ENCODE measurements around the gene PSMB9.

PSMB9 gene

GRCh38 chr6:32855467-32856174, 1.6 kb downstream of the PSMB9 start:
- H3K27me3 ChIP-seq (ENCODE audit: insufficient read depth, poor library complexity, severe bottlenecking), result no peaks in the 10 kb centered on the region
- no peak for TF ChIP-seq CTCF (IDR thresholded peaks at IDR 0.05; ENCODE audit: poor library complexity, severe bottlenecking)
- no peak for ATAC-seq (ENCODE audit: low read depth)
- peaks cover 12% of the 10 kb centered on the region for H3K36me3 ChIP-seq (ENCODE audit: low read depth)
- no peak for DNase-seq (ENCODE audit: low spot score)
- peaks cover under 1% of the 10 kb centered on the region for H3K9me3 ChIP-seq (ENCODE audit: severe bottlenecking)
- peaks cover under 1% of the 10 kb centered on the region for H3K4me1 ChIP-seq (ENCODE audit: insufficient read depth, poor library complexity, severe bottlenecking)
- H3K4me3 ChIP-seq (ENCODE audit: severe bottlenecking), result no peak overlapping the region
- no peak overlapping the region for H3K27ac ChIP-seq (ENCODE audit: poor library complexity, severe bottlenecking)

GRCh38 chr6:32857156-32857891, 3.3 kb downstream of the PSMB9 start:
- no peak for TF ChIP-seq CTCF (IDR thresholded peaks at IDR 0.05; ENCODE audit: poor library complexity, severe bottlenecking)
- Histone ChIP-seq H3K9me3 (ENCODE audit: severe bottlenecking) (peaks cover 2% of the 10 kb centered on the region), H3K27ac (ENCODE audit: poor library complexity, severe bottlenecking) (no peak overlapping the region), H3K27me3 (ENCODE audit: insufficient read depth, poor library complexity, severe bottlenecking) (no peaks in the 10 kb centered on the region), H3K4me3 (ENCODE audit: severe bottlenecking) (no peak overlapping the region), H3K36me3 (ENCODE audit: low read depth) (no peaks in the 10 kb centered on the region; the same call in 1 of the 2 replicates), H3K4me1 (ENCODE audit: insufficient read depth, poor library complexity, severe bottlenecking) (peaks cover 13% of the 10 kb centered on the region)
- ATAC-seq (ENCODE audit: low read depth), result no peak
- no peak for DNase-seq (ENCODE audit: low spot score)

- ATAC-seq (ENCODE audit: low read depth) (no peak), DNase-seq (ENCODE audit: low spot score) (no peak)
- Histone ChIP-seq H3K9me3 (ENCODE audit: severe bottlenecking) (peaks cover 2% of the 10 kb centered on the region), H3K4me3 (ENCODE audit: severe bottlenecking) (no peak overlapping the region), H3K27me3 (ENCODE audit: insufficient read depth, poor library complexity, severe bottlenecking) (no peaks in the 10 kb centered on the region), H3K4me1 (ENCODE audit: insufficient read depth, poor library complexity, severe bottlenecking) (peaks cover 13% of the 10 kb centered on the region), H3K36me3 (ENCODE audit: low read depth) (no peaks in the 10 kb centered on the region; the same call in 1 of the 2 replicates), H3K27ac (ENCODE audit: poor library complexity, severe bottlenecking) (no peak overlapping the region)
- no peak for TF ChIP-seq CTCF (IDR thresholded peaks at IDR 0.05; ENCODE audit: poor library complexity, severe bottlenecking)
These were observed 4.2 kb downstream of the PSMB9 start for GRCh38 chr6:32858194-32858593.

GRCh38 chr6:32860674-32861073, 6.7 kb downstream of the PSMB9 start:
- no peak for DNase-seq (ENCODE audit: low spot score)
- Histone ChIP-seq H3K27me3 (ENCODE audit: insufficient read depth, poor library complexity, severe bottlenecking) (peaks cover 3% of the 10 kb centered on the region), H3K4me3 (ENCODE audit: severe bottlenecking) (no peak overlapping the region), H3K9me3 (ENCODE audit: severe bottlenecking) (peaks cover 2% of the 10 kb centered on the region), H3K27ac (ENCODE audit: poor library complexity, severe bottlenecking) (peak overlapping the region; percentile 15), H3K36me3 (ENCODE audit: low read depth) (no peaks in the 10 kb centered on the region; the same call in 1 of the 2 replicates), H3K4me1 (ENCODE audit: insufficient read depth, poor library complexity, severe bottlenecking) (peaks cover 13% of the 10 kb centered on the region)
- no peak for TF ChIP-seq CTCF (IDR thresholded peaks at IDR 0.05; ENCODE audit: poor library complexity, severe bottlenecking)
- ATAC-seq (ENCODE audit: low read depth), result no peak

Data from RWPE2 (cell line).